ENCODE results near the gene STAC2. TPM values are rescaled to one million over a fixed set of nuclear protein-coding genes. Genes with fewer than 3 reads are reported as not detected.

The STAC2 gene
- total RNA-seq, 2 donors from 2014 or later, result not detected

- Histone ChIP-seq H3K27ac (no peak overlapping the region), H3K9me3 (no peaks in the 10 kb centered on the region), H3K4me3 (no peak overlapping the region), H3K36me3 (replicated peaks in 1 of 2; ENCODE audit: insufficient read depth in 1 of 2, low read depth in 2 of 2) (no peaks in the 10 kb centered on the region), H3K27me3 (no peaks in the 10 kb centered on the region), H3K4me1 (peaks cover 20% of the 10 kb centered on the region)
- no peak for TF ChIP-seq CTCF (IDR thresholded peaks at IDR 0.05)
- no peak for TF ChIP-seq POLR2A (IDR thresholded peaks at IDR 0.05)
- 69 to 73% methylated on average over 19 of the region's 20 CpGs for WGBS, 2 donors
- DNase-seq (peak in 2 of 4 donors; percentile 25), ATAC-seq (no peak)
- intact Hi-C loops (cut with DNase I), result no loop called here
These were observed 31.4 kb downstream of the STAC2 start for GRCh38 chr17:39194089-39194984.

DNA sequence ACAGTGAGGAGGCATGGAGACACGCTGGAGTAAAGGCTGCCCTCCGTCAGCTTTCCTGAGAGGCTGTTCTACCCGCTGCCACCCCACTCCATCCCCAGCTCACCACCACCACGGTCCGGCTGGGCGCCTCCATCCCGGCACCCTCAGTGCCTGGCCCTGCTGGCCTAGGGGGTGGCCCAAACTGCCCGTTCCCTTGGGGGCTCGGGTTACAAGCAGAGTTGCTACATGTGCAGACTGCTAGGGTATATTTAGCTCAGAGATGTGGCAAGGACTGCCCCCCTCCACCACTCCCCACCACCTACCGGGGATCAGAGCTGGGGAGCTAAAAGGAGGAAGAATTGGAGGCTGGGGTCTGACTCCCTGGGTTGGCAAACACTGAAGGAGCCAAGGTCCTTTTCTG, 32.4 kb downstream of the STAC2 start:
- H3K36me3 ChIP-seq (replicated peaks in 1 of 2; ENCODE audit: insufficient read depth in 1 of 2, low read depth in 2 of 2), result no peaks in the 10 kb centered on the region
- WGBS, 2 donors, result 79 to 100% methylated on average over 1 to 10 of the region's 10 CpGs

GRCh38 chr17:39192901-39193300, 32.8 kb downstream of the STAC2 start:
- no peak overlapping the region for H3K27ac ChIP-seq
- H3K27me3 ChIP-seq, result no peaks in the 10 kb centered on the region
- DNase-seq (no peak), ATAC-seq (no peak)
- intact Hi-C loops (cut with DNase I), result no loop called here
- no peak for TF ChIP-seq CTCF (IDR thresholded peaks at IDR 0.05)
- TF ChIP-seq POLR2A (IDR thresholded peaks at IDR 0.05), result no peak
- H3K4me1 ChIP-seq, result peaks cover 13% of the 10 kb centered on the region
- H3K36me3 ChIP-seq (replicated peaks in 1 of 2; ENCODE audit: insufficient read depth in 1 of 2, low read depth in 2 of 2), result no peaks in the 10 kb centered on the region
- H3K4me3 ChIP-seq, result no peak overlapping the region
- 94 to 97% methylated on average over 16 of the region's 16 CpGs for WGBS, 2 donors
- H3K9me3 ChIP-seq, result no peaks in the 10 kb centered on the region

More for the DNA sequence above, 32.4 kb downstream of the STAC2 start:
- ATAC-seq, result no peak
- no peak overlapping the region for H3K4me3 ChIP-seq
- H3K27ac ChIP-seq, result no peak overlapping the region
- no peak for DNase-seq
- H3K9me3 ChIP-seq, result no peaks in the 10 kb centered on the region
- peaks cover 17% of the 10 kb centered on the region for H3K4me1 ChIP-seq
- intact Hi-C loops (cut with DNase I), result no loop called here
- H3K27me3 ChIP-seq, result no peaks in the 10 kb centered on the region
- TF ChIP-seq POLR2A (IDR thresholded peaks at IDR 0.05), result no peak
- no peak for TF ChIP-seq CTCF (IDR thresholded peaks at IDR 0.05)

DNA sequence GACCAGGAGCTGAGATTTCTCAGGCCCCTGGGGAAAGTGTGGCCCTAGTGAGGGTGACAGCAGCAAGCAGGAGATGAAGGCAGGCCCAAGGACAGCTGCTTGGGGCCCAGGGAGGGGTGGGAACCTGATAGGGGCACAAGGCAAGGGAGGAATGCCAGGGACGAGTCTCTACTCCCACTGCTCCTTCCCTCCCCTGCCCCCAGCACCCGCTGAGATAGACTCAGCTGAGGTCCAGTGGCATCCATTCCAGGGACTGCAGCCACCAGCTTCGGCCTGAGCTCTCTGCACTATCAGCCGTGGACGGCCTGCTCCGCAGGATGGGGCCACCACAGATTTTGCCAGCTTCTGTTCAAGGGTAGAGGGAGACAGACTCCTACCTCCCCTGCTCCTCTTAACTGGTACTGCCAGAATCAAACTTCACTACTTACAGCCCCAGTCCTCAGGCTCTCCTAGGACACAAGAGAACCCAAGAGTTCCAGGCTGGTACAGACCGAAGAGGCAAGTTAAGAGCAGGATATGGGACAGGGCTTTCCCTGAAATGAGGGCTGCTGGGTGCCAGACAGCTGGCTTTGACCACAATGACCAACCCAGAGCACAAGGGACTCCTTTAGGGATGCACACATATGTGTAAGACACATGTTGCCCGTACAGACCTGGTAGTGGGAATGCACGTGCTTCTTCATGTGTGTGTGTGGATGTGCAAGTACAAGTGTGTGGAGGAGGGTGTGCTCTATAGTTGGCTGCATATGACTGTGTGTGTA, 33.8 kb downstream of the STAC2 start:
- TF ChIP-seq POLR2A (IDR thresholded peaks at IDR 0.05), result no peak
- no peak for TF ChIP-seq CTCF (IDR thresholded peaks at IDR 0.05)
- DNase-seq (no peak), ATAC-seq (no peak)
- intact Hi-C loops (cut with DNase I), result no loop called here
- H3K9me3 ChIP-seq, result no peaks in the 10 kb centered on the region
- H3K27me3 ChIP-seq, result no peaks in the 10 kb centered on the region
- H3K27ac ChIP-seq, result no peak overlapping the region
- no peak overlapping the region for H3K4me3 ChIP-seq
- WGBS, 2 donors, result 88 to 89% methylated on average over 3 to 9 of the region's 9 CpGs
- H3K36me3 ChIP-seq (replicated peaks in 1 of 2; ENCODE audit: insufficient read depth in 1 of 2, low read depth in 2 of 2), result no peaks in the 10 kb centered on the region
- H3K4me1 ChIP-seq, result peaks cover 9% of the 10 kb centered on the region

All from body of pancreas (tissue), 4 donors.